ENCODE measurements around the gene LLGL2. TPM values are rescaled to one million over a fixed set of nuclear protein-coding genes. Genes with fewer than 3 reads are reported as not detected.
"Not testable (repeated sequence)": the region's sequence is repeated elsewhere in the genome, so short reads cannot be mapped to it uniquely, and the experiment has no call there.

LLGL2 gene
- polyA plus RNA-seq, 3 donors: 35.4 to 50.0 (median 40.0) TPM

- no peak for DNase-seq (ENCODE audit: low read depth in 3 of 3, low spot score in 2 of 3)
Measured at GRCh38 chr17:75589919-75590303, 64.4 kb downstream of the LLGL2 start.

- DNase-seq (ENCODE audit: low read depth in 3 of 3, low spot score in 2 of 3): no peak
Measured at GRCh38 chr17:75590314-75590761, 64.8 kb downstream of the LLGL2 start.

- no peak for DNase-seq (ENCODE audit: low read depth in 3 of 3, low spot score in 2 of 3)
Measured at GRCh38 chr17:75590849-75591721, 65.6 kb downstream of the LLGL2 start.

DNA sequence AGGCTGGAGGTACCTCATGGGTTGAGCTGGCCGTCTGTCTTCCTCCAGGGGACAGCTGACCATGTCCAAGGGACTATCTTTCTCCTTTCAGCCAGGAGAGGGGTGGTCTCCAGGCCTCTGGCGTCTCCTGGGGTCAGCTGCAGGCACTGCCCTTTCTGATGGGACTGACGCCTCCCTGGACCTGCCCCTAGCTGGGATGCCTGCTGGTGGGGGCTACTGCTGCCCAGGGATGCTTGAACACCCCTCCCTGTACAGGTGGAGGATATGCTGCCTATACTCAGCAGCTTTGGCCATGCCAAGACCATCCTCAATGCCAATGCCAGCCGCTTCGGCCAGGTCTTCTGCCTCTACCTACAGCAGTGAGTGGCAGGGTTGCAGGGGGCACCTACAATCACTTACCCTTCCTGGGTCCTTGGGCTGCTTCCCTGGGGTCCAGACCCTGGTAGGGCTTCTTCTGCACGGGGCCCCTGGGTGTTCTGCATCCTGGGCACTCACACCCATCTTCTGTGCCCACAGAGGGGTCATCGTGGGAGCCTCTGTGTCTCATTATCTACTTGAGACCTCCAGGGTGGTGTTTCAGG is 66.3 kb downstream of the LLGL2 start:
- DNase-seq (ENCODE audit: low read depth in 3 of 3, low spot score in 2 of 3): no peak

DNA sequence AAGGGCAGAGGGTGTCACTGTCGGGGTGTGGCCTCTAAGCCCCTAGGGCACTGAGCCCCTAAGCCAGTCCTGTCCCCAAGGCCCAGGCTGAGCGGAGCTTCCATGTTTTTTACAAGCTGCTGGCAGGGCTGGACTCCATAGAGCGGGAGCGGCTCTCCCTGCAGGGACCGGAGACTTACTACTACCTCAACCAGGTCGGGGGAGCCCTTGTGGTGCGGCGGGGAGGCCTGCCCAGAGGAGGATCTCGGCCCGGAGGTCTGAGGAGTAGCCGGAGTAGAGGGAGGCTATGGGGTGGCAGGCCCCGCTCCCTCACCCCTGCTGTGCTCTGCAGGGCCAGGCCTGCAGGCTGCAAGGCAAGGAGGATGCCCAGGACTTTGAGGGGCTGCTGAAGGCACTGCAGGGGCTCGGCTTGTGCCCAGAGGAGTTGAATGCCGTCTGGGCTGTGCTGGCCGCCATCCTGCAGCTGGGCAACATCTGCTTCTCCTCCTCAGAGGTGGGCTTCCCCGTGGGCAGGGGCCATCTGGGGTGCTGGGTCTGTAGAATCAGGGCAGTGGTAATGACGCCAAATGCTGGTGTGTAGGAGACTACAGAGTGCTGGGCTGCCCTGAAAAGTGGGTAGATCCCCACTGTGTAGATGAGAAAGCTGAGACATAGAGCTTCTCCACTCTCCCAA is 67.0 kb downstream of the LLGL2 start:
- no peak for DNase-seq (ENCODE audit: low read depth in 3 of 3, low spot score in 2 of 3)

DNA sequence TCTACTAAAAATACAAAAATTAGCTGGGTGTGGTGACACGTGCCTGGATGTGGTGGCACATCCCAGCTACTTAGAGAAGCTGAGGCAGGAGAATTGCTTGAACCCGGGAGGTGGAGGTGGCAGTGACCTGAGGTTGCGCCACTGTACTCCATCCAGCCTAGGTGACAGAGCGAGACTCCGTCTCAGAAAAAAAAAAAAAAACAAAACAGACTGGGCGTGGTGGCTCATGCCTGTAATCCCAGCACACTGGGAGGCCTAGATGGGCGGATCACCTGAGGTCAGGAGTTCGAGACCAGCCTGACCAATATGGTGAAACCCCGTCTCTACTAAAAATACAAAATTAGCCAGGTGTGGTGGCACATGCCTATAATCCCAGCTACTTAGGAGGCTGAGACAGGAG is 67.9 kb downstream of the LLGL2 start:
- not testable (repeated sequence) for DNase-seq (ENCODE audit: low read depth in 3 of 3, low spot score in 2 of 3)

- DNase-seq (ENCODE audit: low read depth in 3 of 3, low spot score in 2 of 3): no peak
Measured at GRCh38 chr17:75594499-75595283, 69.2 kb downstream of the LLGL2 start.

DNA sequence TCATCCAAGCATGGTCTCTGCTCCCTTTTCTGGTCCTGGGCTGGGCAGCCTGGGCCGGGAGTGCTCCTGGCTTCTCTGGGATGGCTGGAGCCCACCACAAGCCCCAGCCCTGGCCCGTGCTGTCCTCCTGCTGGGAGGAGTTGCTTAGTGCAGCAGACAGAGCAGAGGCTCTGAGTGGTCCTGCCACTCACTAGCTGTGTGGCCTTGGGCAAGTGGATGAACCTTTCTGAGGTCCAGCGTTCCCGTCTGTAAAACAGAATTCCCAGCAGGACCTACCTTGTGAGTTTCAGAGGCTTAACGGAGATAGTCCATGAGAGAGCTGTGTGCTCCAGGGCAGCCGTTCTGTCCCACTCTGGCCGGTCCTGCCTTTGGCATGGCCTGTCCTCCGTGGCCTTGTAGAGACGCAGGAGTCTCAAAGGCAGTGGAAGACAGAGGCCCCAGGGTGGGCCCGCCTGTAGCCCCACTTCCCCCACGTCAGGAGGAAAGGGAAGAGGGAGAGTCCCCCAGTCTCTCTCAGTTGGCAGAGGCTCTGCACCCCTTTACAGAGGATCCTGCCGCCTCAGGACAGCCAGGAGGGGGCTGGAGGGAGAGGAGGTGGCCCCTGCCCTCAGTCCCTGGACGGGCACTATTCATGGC is 69.9 kb downstream of the LLGL2 start:
- DNase-seq (ENCODE audit: low read depth in 3 of 3, low spot score in 2 of 3): no peak

- DNase-seq (ENCODE audit: low read depth in 3 of 3, low spot score in 2 of 3): no peak
Measured at GRCh38 chr17:75595920-75596313, 70.4 kb downstream of the LLGL2 start.

DNA sequence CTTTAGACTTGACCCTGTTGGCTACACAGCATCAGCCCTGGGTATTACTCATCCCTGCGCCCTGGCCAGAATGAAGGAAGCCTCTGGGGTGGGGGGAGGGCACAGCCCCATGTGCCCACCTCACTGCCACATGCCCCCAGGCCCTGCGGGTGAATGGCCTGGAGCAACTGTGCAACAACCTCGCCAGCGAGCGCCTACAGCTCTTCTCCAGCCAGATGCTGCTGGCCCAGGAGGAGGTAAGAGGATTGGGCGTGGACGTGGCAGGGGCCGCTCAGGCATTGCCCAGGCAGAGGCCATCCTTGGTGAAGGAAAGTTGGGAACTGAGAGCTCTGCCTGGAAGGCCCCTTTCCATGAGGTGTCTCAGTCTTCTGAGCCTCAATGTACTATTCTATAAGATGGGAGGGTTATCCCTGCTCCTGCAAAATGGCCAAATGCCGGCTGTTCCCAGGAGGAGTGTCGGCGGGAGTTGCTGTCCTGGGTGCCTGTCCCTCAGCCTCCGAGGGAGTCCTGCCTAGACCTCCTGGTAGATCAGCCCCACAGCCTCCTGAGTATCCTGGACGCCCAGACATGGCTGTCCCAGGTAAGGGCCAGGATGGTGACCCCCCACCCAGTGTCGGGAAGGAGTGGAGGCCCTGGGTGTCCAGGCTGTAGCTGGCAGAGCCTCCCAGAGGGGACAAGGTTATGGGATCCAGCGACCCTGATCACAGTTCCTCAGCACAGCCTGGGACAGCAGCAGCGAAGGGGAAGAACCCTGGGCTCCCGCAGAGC is 71.0 kb downstream of the LLGL2 start:
- DNase-seq (ENCODE audit: low read depth in 3 of 3, low spot score in 2 of 3): no peak

- no peak for DNase-seq (ENCODE audit: low read depth in 3 of 3, low spot score in 2 of 3)
Measured at GRCh38 chr17:75601057-75601987, 75.8 kb downstream of the LLGL2 start.

GRCh38 chr17:75602644-75603043 is 77.1 kb downstream of the LLGL2 start:
- DNase-seq (ENCODE audit: low read depth in 3 of 3, low spot score in 2 of 3): no peak

- DNase-seq (ENCODE audit: low read depth in 3 of 3, low spot score in 2 of 3): no peak
Measured at GRCh38 chr17:75603123-75603522, 77.6 kb downstream of the LLGL2 start.

DNA sequence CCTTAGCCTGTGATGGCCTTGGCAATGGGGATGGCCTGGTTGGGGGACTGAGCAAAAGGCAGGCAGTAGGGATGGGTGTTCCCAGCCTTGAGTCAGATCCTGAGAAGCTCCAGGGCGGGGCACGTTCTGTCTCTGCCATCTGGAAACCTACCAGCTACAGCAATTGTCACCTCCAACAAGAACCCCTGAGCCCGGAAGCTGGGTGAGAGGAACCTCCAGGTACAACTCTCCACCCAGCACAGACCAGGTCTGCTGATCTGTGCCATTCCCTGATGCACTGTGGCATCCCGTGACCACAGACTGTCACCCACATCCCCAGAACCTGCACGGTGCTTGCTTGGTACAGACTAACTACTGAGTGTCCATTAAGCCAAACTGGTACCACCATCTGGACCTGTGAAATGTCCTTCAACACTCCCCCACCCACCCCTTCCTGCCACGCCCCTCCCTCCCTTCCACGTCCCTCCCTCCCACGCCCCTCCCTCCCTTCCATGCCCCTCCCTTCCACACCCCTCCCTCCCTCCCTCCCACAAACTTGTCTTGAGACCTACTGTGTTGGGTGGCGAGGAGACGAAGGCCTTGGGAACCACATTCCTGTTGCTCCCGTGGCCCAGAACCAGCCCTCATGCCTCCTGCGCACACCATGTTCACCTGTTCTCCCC is 78.7 kb downstream of the LLGL2 start:
- no peak for DNase-seq (ENCODE audit: low read depth in 3 of 3, low spot score in 2 of 3)

GRCh38 chr17:75605790-75606189 is 80.3 kb downstream of the LLGL2 start:
- DNase-seq (ENCODE audit: low read depth in 3 of 3, low spot score in 2 of 3): no peak

DNA sequence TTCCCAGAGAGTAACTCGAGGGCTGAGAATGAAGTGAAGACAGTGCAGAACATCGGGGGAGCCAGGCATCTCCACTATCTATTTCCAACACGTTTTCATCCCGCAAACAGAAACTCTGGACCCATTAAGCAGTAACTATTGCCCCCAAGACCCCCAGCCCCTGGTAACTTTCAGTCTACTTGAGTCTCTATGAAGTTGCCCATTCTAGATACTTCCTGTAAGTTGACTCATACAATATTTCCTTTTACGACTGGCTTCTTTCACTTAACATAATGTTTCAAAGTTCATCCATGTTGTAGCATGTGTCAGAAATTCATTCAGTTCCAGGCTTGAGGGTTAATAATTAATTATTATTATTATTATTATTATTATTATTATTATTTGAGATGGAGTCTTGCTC is 81.6 kb downstream of the LLGL2 start:
- DNase-seq (ENCODE audit: low read depth in 3 of 3, low spot score in 2 of 3): no peak

DNA sequence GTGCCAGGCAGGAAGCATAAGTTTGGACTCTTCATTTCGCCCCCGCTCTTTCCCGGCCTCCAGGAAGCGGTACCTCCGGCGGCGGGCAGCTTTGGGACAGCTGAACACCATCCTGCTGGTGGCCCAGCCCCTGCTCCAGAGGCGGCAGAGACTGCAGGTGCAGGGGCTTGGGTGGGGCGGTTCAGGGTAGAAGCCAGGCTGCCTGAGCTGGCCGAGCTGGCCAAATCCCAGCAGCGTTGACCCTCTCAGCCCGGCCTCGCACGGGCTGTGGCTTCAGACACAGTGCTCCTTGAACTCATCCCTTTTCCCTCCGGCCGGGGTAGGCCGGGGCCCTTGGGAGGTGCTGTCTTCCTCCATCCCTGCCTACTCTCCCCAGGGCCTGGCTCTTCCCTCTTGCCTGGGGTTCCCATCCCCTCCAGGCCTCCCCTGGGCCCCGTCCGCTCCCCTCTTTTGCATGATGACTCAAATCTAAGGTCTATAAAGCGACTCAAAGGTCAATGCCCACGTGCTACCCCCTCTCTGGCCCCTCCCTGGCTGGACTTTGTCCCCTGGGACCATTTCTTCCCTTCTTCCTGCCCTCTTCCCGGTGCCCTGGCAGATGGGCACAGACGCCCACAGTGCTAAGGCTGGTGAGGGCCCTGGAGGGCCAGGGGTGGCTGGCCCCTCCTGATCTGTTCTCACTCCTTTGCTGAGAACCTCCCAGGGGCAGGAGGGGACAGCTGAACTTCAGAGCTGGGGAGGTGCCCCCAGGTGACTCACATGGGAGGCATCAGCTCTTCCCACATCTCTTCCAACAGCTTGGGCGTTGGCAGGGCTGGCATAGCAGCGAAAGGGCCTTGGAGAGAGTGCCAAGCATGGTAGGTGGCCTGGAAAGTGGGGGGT is 84.8 kb downstream of the LLGL2 start:
- DNase-seq (ENCODE audit: low read depth in 3 of 3, low spot score in 2 of 3): no peak

Measured in right renal cortex interstitium (tissue), 3 donors.